ENCODE data around the gene PRKACG. TPM values are rescaled to one million over a fixed set of nuclear protein-coding genes. Genes with fewer than 3 reads are reported as not detected.
A peak's percentile ranks its signal among the peaks of the same experiment; 100 is the strongest.

Gene PRKACG
- total and polyA plus RNA-seq, 12 donors: not detected

GRCh38 chr9:69003051-69003450, 10.9 kb downstream of the PRKACG start:
- Histone ChIP-seq H3K36me3 (replicated peaks in 1 of 2) (no peaks in the 10 kb centered on the region), H3K4me1 (replicated peaks in 1 of 2) (no peaks in the 10 kb centered on the region), H3K27me3 (no peaks in the 10 kb centered on the region), H3K4me3 (no peak overlapping the region), H3K9me3 (replicated peaks in 1 of 3) (no peaks in the 10 kb centered on the region), H3K27ac (no peak overlapping the region)
- TF ChIP-seq CTCF (IDR thresholded peaks at IDR 0.05): no peak
- no peak for TF ChIP-seq POLR2A (IDR thresholded peaks at IDR 0.05)
- 79 to 84% (median 80%) methylated on average over 8 of the region's 8 CpGs for WGBS, 4 donors
- intact Hi-C loops (cut with DNase I): loop anchor here in 1 of 2 donors (10.0 kb wide), 1 partner anchor 298 kb away; the partner anchor contains the start of gene PIP5K1B
- DNase-seq: no peak

GRCh38 chr9:69001921-69002320, 12.0 kb downstream of the PRKACG start:
- no peaks in the 10 kb centered on the region for H3K4me1 ChIP-seq (replicated peaks in 1 of 2)
- DNase-seq: peak in 1 of 7 donors; percentile 3
- no peak for TF ChIP-seq POLR2A (IDR thresholded peaks at IDR 0.05)
- no peak for TF ChIP-seq CTCF (IDR thresholded peaks at IDR 0.05)
- no peaks in the 10 kb centered on the region for H3K36me3 ChIP-seq (replicated peaks in 1 of 2)
- WGBS, 4 donors: 67 to 84% (median 76%) methylated on average over 7 to 8 of the region's 8 CpGs
- H3K9me3 ChIP-seq (replicated peaks in 1 of 3): no peaks in the 10 kb centered on the region
- intact Hi-C loops (cut with DNase I): loop anchor here (2.0 to 10.0 kb wide), 2 partner anchors 297 to 419 kb away; partner anchors contain the start of gene PIP5K1B (in 1 of the 2)
- H3K27ac ChIP-seq: no peak overlapping the region
- no peaks in the 10 kb centered on the region for H3K27me3 ChIP-seq
- H3K4me3 ChIP-seq: no peak overlapping the region

- WGBS, 4 donors: 27 to 42% (median 33%) methylated on average over 8 to 10 of the region's 10 CpGs
- DNase-seq: peak; percentile 72 to 90 (median 80)
- H3K9me3 ChIP-seq (replicated peaks in 1 of 3): no peaks in the 10 kb centered on the region
- H3K27me3 ChIP-seq: no peaks in the 10 kb centered on the region
- no peaks in the 10 kb centered on the region for H3K4me1 ChIP-seq (replicated peaks in 1 of 2)
- no peaks in the 10 kb centered on the region for H3K36me3 ChIP-seq (replicated peaks in 1 of 2)
- TF ChIP-seq CTCF (IDR thresholded peaks at IDR 0.05) (peak; percentile 74 to 87 (median 82)), POLR2A (IDR thresholded peaks at IDR 0.05) (no peak)
- H3K27ac ChIP-seq: no peak overlapping the region
- intact Hi-C loops (cut with DNase I): loop anchor here (2.0 to 10.0 kb wide), 3 partner anchors 65 to 417 kb away; partner anchors contain the start of gene PIP5K1B (in 1 of the 2)
- H3K4me3 ChIP-seq: no peak overlapping the region
Observed at GRCh38 chr9:68999393-69000105, 14.4 kb downstream of the PRKACG start.

- Histone ChIP-seq H3K4me3 (no peak overlapping the region), H3K36me3 (replicated peaks in 1 of 2) (no peaks in the 10 kb centered on the region), H3K27me3 (no peaks in the 10 kb centered on the region), H3K4me1 (replicated peaks in 1 of 2) (no peaks in the 10 kb centered on the region), H3K27ac (no peak overlapping the region), H3K9me3 (replicated peaks in 1 of 3) (no peaks in the 10 kb centered on the region)
- WGBS, 4 donors: 70 to 76% (median 72%) methylated on average over 5 of the region's 5 CpGs
- intact Hi-C loops (cut with DNase I): loop anchor here (10.0 kb wide), 1 partner anchor 64 kb away; no protein-coding TSS in a partner anchor
- TF ChIP-seq POLR2A (IDR thresholded peaks at IDR 0.05) (no peak), CTCF (IDR thresholded peaks at IDR 0.05) (no peak)
- peak in 1 of 7 donors; percentile 11 for DNase-seq
Observed at GRCh38 chr9:68998812-68999211, 15.1 kb downstream of the PRKACG start.
